DMS 273 treated with DMSO at 0.1 percent for 48 hours (cell line): ENCODE measurements around the gene ZBTB9.

Experiments used
- DNase-seq: peaks from one replicate; lab custom pipeline; 2025; lab: John Stamatoyannopoulos, UW

Gene ZBTB9

DNA sequence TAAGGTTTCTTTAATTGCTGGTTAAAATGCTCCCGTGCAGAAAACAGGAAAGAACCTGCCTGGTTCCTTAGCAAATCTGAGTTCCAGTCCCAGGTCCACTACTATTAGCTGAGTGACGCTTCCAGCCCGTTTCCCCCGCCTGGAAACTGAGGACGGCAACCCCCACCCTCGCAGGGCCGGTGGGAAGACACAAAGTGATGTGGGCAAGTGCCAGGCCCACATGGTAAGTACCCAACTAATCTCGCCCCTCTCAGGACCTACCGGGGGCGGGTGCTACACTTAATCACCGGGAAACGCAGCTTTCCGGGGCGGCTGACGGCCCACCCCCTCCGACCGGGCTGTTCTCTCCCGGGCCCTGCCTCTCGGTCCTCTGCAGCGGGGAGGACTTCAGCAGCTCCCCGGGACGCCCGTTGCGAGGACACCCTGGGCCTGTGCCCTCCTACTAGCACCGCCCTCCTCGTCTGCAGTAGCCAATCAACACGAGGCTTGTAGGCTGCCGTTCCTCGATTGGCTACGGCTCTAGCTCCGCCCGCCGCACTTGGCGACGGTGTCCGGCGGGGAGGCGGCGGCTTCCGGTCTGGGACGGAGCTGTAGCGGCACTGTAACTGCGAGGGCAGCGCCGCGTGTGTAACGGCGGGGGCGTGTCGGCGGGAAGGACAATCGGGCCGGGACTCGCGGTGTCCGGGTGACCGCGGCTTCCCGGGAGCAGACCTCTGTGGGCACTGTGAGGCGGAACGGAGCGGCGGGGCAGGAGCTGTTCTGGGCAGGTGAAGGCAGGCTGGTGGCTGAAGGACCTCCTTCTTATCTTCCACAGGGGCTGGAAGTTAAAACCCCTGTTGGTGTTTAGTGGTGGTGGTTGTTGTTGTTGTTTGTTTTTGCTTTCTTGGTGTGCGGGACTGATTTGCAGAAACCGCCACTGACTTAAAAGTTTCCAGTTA is at the start of gene ZBTB9:
Gene ZBTB9, plus strand, starts transcription at position 568 of the 938 bp plus-strand sequence. CDS start 525 bp downstream, outside the sequence.
- peak; percentile 91 for DNase-seq

GRCh38 chr6:33404884-33405283 is 49.5 kb upstream of the ZBTB9 start:
- DNase-seq = no peak

- DNase-seq = no peak
Observed at GRCh38 chr6:33405386-33405940, 48.9 kb upstream of the ZBTB9 start.

GRCh38 chr6:33406126-33406525 is 48.2 kb upstream of the ZBTB9 start:
- DNase-seq = no peak

GRCh38 chr6:33407132-33407718 is 47.2 kb upstream of the ZBTB9 start:
- DNase-seq = no peak

GRCh38 chr6:33410050-33410710 is 44.2 kb upstream of the ZBTB9 start:
- DNase-seq = peak; percentile 92

GRCh38 chr6:33410711-33411631 is 43.4 kb upstream of the ZBTB9 start, which contains the start of gene PHF1:
Gene PHF1 (plus strand): TSS chr6:33411014. CDS start chr6:33412264, 1,250 bp downstream.
- DNase-seq = no peak

DNA sequence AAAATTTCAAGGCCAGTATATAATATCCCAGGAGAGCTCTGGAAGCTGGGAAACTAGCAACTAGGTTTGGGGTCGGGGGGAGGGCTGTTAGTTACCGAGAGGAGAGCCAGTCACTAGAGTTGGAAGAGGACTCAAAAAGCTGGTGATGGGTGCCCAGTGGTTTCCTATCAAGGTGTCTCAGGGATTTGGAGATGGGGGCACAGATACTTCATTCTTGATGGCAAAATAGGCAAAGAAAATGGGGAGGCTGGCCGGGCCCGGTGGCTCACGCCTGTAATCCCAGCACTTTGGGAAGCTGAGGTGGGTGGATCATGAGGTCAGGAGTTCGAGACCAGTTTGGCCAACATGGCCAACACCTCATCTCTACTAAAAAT is 42.8 kb upstream of the ZBTB9 start:
- no peak for DNase-seq

DNA sequence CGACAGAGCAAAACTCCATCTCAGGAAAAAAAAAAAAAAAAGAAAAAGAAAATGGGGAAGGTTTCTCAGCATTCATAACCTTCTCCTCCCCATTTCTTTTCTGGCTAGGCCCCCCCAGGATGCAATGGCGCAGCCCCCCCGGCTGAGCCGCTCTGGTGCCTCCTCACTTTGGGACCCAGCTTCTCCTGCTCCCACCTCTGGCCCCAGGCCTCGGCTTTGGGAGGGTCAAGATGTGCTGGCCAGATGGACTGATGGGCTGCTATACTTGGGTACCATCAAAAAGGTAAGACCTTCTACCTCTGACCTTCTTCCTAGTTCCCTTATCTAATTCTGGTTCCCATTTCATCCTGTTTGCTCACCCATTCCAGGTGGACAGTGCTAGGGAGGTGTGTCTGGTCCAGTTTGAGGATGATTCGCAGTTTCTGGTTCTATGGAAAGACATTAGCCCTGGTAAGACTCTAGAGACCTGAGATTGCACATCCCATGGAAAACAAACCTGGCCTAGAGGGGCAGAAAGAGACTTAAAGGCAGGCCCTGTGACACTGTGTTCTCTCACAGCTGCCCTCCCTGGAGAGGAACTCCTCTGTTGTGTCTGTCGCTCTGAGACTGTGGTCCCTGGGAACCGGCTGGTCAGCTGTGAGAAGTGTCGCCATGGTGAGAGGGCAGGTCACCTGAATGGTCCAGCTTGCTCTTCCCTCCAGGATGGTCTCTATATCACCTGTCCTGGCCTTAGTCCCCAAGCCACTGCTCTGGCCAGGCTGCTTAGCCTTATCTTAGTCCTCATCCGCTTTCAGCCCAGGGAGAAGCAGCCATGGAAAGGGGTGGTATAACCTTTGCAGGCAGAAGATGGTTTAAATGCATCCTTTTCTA is 42.0 kb upstream of the ZBTB9 start:
- no peak for DNase-seq

- DNase-seq = no peak
Observed at GRCh38 chr6:33413241-33414120, 40.9 kb upstream of the ZBTB9 start.

- no peak for DNase-seq
Observed at GRCh38 chr6:33414592-33415271, 39.6 kb upstream of the ZBTB9 start.

- DNase-seq = no peak
Observed at GRCh38 chr6:33415831-33416230, 38.5 kb upstream of the ZBTB9 start.

DNA sequence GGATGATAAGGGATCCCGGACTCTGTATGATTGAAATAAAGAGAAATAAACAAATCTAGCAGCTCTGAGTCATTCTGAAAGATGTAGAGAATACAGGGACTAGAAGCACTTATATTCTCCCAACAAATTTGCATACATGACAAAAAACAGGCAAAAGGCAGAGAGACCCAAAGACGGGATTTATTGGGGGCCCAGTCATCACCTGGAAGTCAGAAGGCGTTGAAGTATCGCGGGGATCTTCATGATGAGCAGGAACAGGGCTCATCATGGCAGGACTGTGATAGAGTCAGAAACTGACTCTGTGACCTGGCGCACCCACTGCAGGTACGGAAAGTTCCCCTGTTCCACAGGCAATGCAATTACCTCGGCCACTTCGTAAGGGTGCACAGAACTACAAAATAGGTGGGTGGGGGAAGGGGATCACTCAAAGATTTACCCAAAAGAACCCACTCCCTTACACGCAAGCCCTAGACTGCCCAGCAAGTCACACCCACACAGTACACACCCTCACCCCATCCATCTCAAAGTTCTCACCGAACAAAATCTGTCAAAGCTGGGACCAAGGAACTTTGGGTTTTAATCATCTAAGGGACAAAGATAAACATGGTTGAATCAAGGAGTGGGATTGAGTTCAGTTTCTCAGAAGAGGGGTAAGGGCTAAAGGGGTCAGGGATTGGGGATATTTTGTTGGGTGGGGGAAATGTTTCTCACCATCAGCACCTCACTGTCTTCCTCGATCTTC is 37.8 kb upstream of the ZBTB9 start:
- no peak for DNase-seq

DNA sequence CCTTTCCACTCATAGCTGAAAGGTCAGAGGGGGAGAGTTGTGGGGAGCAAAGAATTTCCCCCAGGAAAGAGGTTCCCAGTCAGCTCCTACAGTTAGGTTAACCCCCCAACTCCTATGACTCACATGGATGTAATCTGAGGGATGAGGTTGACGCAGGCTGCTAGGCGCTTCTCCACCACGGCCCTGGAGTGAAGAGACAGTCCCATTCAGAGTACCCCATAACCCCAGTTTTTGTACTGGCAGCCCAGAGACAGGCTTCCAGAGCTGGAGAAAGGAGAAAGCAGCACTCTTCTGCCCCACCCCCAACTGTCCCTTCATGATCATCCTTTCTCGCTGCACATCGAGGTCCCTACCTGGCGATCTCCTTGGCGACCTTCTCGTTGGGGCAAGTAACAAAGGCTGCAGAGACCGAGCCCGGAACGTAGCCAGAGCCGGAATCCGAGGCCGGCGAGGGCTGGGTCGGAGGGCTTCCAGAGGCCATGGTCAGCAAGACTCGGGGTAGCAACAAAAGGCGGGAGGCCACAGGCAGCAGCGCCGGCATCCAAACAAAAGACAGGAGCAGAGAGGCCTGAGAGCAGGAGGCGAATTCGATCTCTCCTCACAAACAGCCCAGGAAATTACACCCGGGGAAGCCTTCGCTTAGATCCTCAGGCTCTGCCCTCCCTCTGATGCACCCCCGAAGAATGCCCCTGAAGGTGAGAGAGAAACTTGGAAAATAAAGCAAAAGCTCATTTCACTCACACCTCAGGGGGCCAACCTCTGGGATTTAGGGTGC is 37.1 kb upstream of the ZBTB9 start:
- DNase-seq = no peak

- peak; percentile 98 for DNase-seq
Observed at GRCh38 chr6:33417903-33418689, 36.3 kb upstream of the ZBTB9 start, which contains the start of gene CUTA. Gene CUTA (minus strand): TSS chr6:33418107. CDS start chr6:33418000, 107 bp downstream.

GRCh38 chr6:33418690-33419291 is 35.6 kb upstream of the ZBTB9 start:
- DNase-seq = no peak
